Measurements from ENCODE around the gene TMEM192.

TMEM192 gene

DNA sequence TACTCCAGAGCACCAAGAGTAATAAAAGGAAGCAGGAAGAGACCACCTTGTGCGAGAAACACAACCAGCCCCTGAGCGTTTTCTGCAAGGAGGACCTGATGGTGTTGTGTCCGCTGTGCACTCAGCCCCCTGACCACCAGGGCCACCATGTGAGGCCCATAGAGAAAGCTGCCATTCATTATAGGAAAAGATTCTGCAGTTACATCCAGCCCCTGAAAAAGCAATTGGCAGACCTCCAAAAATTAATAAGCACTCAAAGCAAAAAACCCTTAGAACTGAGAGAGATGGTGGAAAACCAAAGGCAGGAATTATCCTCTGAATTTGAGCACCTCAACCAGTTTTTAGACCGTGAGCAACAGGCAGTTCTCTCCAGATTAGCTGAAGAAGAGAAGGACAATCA lies 53.3 kb downstream of the TMEM192 start:
- Histone ChIP-seq H3K27ac (no peak overlapping the region), H3K4me3 (IDR thresholded peaks at IDR 0.05; ENCODE audit: insufficient read depth, low read depth, low read length) (no peak overlapping the region), H3K79me2 (ENCODE audit: insufficient read depth, low read depth) (no peaks in the 10 kb centered on the region), H3K4me2 (no peak overlapping the region), H3K36me3 (ENCODE audit: insufficient read depth) (no peaks in the 10 kb centered on the region), H3K27me3 (ENCODE audit: insufficient read depth, low read depth) (no peaks in the 10 kb centered on the region), H3K9ac (no peak overlapping the region), H2AFZ (ENCODE audit: low read depth) (no peak overlapping the region), H3K4me1 (ENCODE audit: low read depth, poor library complexity, severe bottlenecking) (no peaks in the 10 kb centered on the region), H4K20me1 (ENCODE audit: insufficient read depth) (no peaks in the 10 kb centered on the region)
- TF ChIP-seq, protein P1, sequence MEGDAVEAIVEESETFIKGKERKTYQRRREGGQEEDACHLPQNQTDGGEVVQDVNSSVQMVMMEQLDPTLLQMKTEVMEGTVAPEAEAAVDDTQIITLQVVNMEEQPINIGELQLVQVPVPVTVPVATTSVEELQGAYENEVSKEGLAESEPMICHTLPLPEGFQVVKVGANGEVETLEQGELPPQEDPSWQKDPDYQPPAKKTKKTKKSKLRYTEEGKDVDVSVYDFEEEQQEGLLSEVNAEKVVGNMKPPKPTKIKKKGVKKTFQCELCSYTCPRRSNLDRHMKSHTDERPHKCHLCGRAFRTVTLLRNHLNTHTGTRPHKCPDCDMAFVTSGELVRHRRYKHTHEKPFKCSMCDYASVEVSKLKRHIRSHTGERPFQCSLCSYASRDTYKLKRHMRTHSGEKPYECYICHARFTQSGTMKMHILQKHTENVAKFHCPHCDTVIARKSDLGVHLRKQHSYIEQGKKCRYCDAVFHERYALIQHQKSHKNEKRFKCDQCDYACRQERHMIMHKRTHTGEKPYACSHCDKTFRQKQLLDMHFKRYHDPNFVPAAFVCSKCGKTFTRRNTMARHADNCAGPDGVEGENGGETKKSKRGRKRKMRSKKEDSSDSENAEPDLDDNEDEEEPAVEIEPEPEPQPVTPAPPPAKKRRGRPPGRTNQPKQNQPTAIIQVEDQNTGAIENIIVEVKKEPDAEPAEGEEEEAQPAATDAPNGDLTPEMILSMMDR (conservative IDR thresholded peaks at IDR 0.05; ENCODE audit: low read depth, low read length): no peak

DNA sequence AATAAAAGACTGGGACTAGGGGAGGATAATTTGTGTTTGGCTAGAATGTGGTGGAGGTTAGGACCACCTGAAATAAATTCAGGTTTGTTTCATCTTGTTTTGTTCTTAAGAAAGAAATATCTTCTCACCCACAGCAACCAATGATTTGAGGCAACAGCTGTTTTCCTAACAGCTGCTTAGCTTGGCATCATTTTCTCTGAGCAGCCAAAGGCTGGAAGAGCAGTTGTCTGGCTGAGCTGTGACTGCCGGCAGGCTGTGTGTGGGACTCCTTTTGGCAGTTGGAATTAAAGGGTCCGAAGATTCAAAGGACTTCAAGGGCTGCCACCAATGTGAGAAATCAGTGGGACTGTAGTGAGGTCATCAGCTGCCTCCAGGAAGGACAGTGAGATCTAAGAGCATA lies 54.0 kb downstream of the TMEM192 start:
- no peak overlapping the region for H3K4me3 ChIP-seq (IDR thresholded peaks at IDR 0.05; ENCODE audit: insufficient read depth, low read depth, low read length)
- no peak overlapping the region for H2AFZ ChIP-seq (ENCODE audit: low read depth)
- no peak overlapping the region for H3K27ac ChIP-seq
- H3K9ac ChIP-seq: no peak overlapping the region
- no peaks in the 10 kb centered on the region for H4K20me1 ChIP-seq (ENCODE audit: insufficient read depth)
- no peaks in the 10 kb centered on the region for H3K36me3 ChIP-seq (ENCODE audit: insufficient read depth)
- H3K4me1 ChIP-seq (ENCODE audit: low read depth, poor library complexity, severe bottlenecking): no peaks in the 10 kb centered on the region
- TF ChIP-seq, protein P1 (conservative IDR thresholded peaks at IDR 0.05; ENCODE audit: low read depth, low read length): no peak
- no peaks in the 10 kb centered on the region for H3K27me3 ChIP-seq (ENCODE audit: insufficient read depth, low read depth)
- H3K4me2 ChIP-seq: no peak overlapping the region
- no peaks in the 10 kb centered on the region for H3K79me2 ChIP-seq (ENCODE audit: insufficient read depth, low read depth)

DNA sequence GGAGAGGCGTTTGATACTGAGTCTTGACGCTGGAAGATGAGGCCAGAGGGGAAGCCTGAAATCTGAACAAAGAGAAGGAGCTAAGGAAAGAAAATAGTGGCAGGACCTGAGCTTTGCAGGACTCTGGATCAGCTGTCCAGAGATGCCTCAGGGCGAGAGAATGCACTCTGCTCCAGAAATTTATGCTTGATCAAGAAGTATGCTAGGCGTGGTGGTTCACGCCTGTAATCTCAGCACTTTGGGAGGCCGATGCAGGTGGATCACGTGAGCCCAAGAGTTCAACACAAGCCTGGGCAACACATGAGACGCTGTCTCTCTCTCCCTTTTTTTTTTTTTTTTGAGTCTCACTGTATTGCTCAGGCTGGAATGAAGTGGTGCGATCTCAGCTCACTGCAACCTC lies 57.1 kb downstream of the TMEM192 start:
- Histone ChIP-seq H3K79me2 (ENCODE audit: insufficient read depth, low read depth) (no peaks in the 10 kb centered on the region), H3K27me3 (ENCODE audit: insufficient read depth, low read depth) (no peaks in the 10 kb centered on the region), H3K9ac (no peak overlapping the region), H4K20me1 (ENCODE audit: insufficient read depth) (no peaks in the 10 kb centered on the region), H3K4me1 (ENCODE audit: low read depth, poor library complexity, severe bottlenecking) (no peaks in the 10 kb centered on the region), H3K27ac (no peak overlapping the region), H2AFZ (ENCODE audit: low read depth) (no peak overlapping the region), H3K4me3 (IDR thresholded peaks at IDR 0.05; ENCODE audit: insufficient read depth, low read depth, low read length) (no peak overlapping the region), H3K4me2 (no peak overlapping the region), H3K36me3 (ENCODE audit: insufficient read depth) (no peaks in the 10 kb centered on the region)
- TF ChIP-seq, protein P1 (conservative IDR thresholded peaks at IDR 0.05; ENCODE audit: low read depth, low read length): no peak

DNA sequence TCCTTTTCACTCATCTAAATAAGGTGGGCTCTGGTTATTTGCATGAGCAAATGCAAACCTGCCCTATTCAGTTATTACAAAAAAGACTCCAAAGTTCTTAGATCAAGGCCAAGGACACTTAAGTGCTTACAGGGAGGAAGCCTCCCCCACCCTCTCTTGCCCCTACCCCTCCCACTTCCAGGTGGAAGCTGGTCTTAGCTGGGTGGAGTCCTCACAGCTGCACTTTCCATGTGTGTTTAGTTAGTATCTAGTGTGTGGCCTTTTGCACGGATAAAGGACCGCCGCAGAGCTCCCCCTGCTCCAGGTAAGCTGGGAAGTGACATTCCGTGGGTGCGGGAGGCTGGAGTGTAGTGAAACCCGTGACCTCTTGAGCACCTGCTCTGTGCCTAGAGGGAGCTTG lies 59.0 kb downstream of the TMEM192 start, which contains the start of gene TRIM75:
Gene TRIM75 (plus strand): TSS at position 222 of the 400 bp plus-strand sequence. CDS start 5,282 bp downstream, outside the sequence.
- Histone ChIP-seq H3K27me3 (ENCODE audit: insufficient read depth, low read depth) (no peaks in the 10 kb centered on the region), H3K27ac (no peak within 1 kb of the TSS), H3K4me1 (ENCODE audit: low read depth, poor library complexity, severe bottlenecking) (no peaks in the 10 kb centered on the region), H2AFZ (ENCODE audit: low read depth) (no peak within 1 kb of the TSS), H3K4me2 (no peak within 1 kb of the TSS), H4K20me1 (ENCODE audit: insufficient read depth) (no peaks in the 10 kb centered on the region), H3K79me2 (ENCODE audit: insufficient read depth, low read depth) (no peaks in the 10 kb centered on the region), H3K4me3 (IDR thresholded peaks at IDR 0.05; ENCODE audit: insufficient read depth, low read depth, low read length) (no peak within 1 kb of the TSS), H3K36me3 (ENCODE audit: insufficient read depth) (no peaks in the 10 kb centered on the region), H3K9ac (no peak within 1 kb of the TSS)
- TF ChIP-seq, protein P1 (conservative IDR thresholded peaks at IDR 0.05; ENCODE audit: low read depth, low read length): no peak
